A204.1 (cell line): ENCODE measurements around the gene SPRED2.

Source experiments
- FAIRE-seq: peaks from 2 replicates; lab custom pipeline; 2012; peaks lifted over from hg19 to GRCh38; lab: Jason Lieb, UNC

SPRED2 gene

GRCh38 chr2:65442420-65443020 is 10.1 kb upstream of the SPRED2 start:
- no peak for FAIRE-seq

GRCh38 chr2:65438137-65438899 is 5.9 kb upstream of the SPRED2 start:
- no peak for FAIRE-seq

GRCh38 chr2:65437392-65438135 is 5.2 kb upstream of the SPRED2 start:
- FAIRE-seq: no peak

GRCh38 chr2:65436824-65437221 is 4.4 kb upstream of the SPRED2 start:
- FAIRE-seq: no peak

- FAIRE-seq: no peak
Observed at GRCh38 chr2:65436169-65436823, 3.9 kb upstream of the SPRED2 start.

GRCh38 chr2:65435625-65436168 is 3.3 kb upstream of the SPRED2 start:
- no peak for FAIRE-seq

- no peak for FAIRE-seq
Observed at GRCh38 chr2:65434592-65435241, 2.3 kb upstream of the SPRED2 start.

- FAIRE-seq: no peak
Observed at GRCh38 chr2:65431421-65432226, 775 bp downstream of the SPRED2 start.

GRCh38 chr2:65430603-65431420 is 1.6 kb downstream of the SPRED2 start:
- no peak for FAIRE-seq

GRCh38 chr2:65429786-65430602 is 2.4 kb downstream of the SPRED2 start:
- no peak for FAIRE-seq

- FAIRE-seq: no peak
Observed at GRCh38 chr2:65427532-65427931, 4.9 kb downstream of the SPRED2 start.

GRCh38 chr2:65425276-65425675 is 7.1 kb downstream of the SPRED2 start:
- no peak for FAIRE-seq

GRCh38 chr2:65424391-65424790 is 8.0 kb downstream of the SPRED2 start:
- FAIRE-seq: no peak

- no peak for FAIRE-seq
Observed at GRCh38 chr2:65421432-65421748, 11.0 kb downstream of the SPRED2 start.

GRCh38 chr2:65420712-65421431 is 11.5 kb downstream of the SPRED2 start:
- no peak for FAIRE-seq

- FAIRE-seq: no peak
Observed at GRCh38 chr2:65417509-65418085, 14.8 kb downstream of the SPRED2 start.

GRCh38 chr2:65416945-65417344 is 15.5 kb downstream of the SPRED2 start:
- FAIRE-seq: no peak

- FAIRE-seq: no peak
Observed at GRCh38 chr2:65416321-65416720, 16.1 kb downstream of the SPRED2 start.
